Parathyroid adenoma (tissue), 2 donors: ENCODE measurements around the gene FRMD4A.

ENCODE experiments used
- H2AFZ ChIP-seq: fragments of 300-600 bp; sonication (generic); one replicate; pipeline ENCODE4 v1.7.0; 2017; ENCODE audit warnings: antibody characterized with exemption, mild to moderate bottlenecking
- H3K27ac ChIP-seq: fragments of 300-600 bp; sonication (generic); one replicate; pipeline ENCODE4 v1.7.0; 2017
- H3K27me3 ChIP-seq: fragments of 300-600 bp; sonication (generic); one replicate; pipeline ENCODE4 v1.7.0; 2017; ENCODE audit warnings: low read length; ENCODE audit not compliant: control insufficient read depth, insufficient read depth
- H3K36me3 ChIP-seq: fragments of 300-600 bp; sonication (generic); one replicate; pipeline ENCODE4 v1.7.0; 2017; ENCODE audit warnings: low read length; ENCODE audit not compliant: control insufficient read depth, insufficient read depth
- H3K4me1 ChIP-seq: fragments of 300-600 bp; sonication (generic); one replicate; pipeline ENCODE4 v1.7.0; 2017; ENCODE audit warnings: control low read depth
- H3K4me2 ChIP-seq: fragments of 300-600 bp; sonication (generic); one replicate; pipeline ENCODE4 v1.7.0; 2017; ENCODE audit warnings: low read length
- H3K4me3 ChIP-seq: fragments of 300-600 bp; sonication (generic); one replicate; pipeline ENCODE4 v1.7.0; 2017; ENCODE audit warnings: low read depth, low read length
- H3K79me2 ChIP-seq: fragments of 300-600 bp; sonication (generic); one replicate; pipeline ENCODE4 v1.7.0; 2017; ENCODE audit warnings: control low read depth
- H3K9ac ChIP-seq: fragments of 300-600 bp; sonication (generic); one replicate; pipeline ENCODE4 v1.7.0; 2017; ENCODE audit warnings: mild to moderate bottlenecking
- H3K9me3 ChIP-seq: fragments of 300-600 bp; sonication (generic); one replicate; pipeline ENCODE4 v1.7.0; 2017; ENCODE audit warnings: low read length; ENCODE audit not compliant: control insufficient read depth
- CTCF ChIP-seq: fragments of 300-600 bp; sonication (generic); IDR thresholded peaks from one replicate; pipeline ENCODE4 v1.7.0; 2017; ENCODE audit warnings: antibody characterized with exemption, mild to moderate bottlenecking
- donor health status: primary hyperparathyroidism.

FRMD4A gene

DNA sequence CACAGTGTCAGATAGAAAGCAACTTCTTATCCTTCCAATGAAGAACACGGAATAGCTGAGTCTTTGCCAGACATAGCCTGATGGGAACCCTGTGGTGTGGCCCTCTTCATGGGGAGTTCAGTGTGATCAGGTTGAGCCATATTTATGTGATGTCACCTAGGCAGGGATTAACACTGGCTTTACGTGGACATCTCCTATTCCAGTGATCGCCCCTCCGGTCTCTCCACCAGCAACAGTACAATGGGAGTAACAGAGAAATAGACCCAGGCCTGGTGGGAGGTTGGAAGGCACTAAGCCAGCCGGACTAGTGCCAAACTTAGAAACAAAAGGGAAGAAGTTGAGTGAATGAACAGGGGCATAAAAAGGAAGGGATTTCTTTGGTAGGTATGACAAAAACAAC is 385.9 kb downstream of the FRMD4A start:
- Histone ChIP-seq H3K4me3 (no peak overlapping the region), H3K4me1 (no peaks in the 10 kb centered on the region), H3K36me3 (no peaks in the 10 kb centered on the region), H3K9me3 (no peaks in the 10 kb centered on the region), H3K9ac (no peak overlapping the region), H3K4me2 (no peak overlapping the region), H3K79me2 (no peaks in the 10 kb centered on the region), H3K27me3 (no peaks in the 10 kb centered on the region), H2AFZ (no peak overlapping the region), H3K27ac (no peak overlapping the region)
- no peak for TF ChIP-seq CTCF

DNA sequence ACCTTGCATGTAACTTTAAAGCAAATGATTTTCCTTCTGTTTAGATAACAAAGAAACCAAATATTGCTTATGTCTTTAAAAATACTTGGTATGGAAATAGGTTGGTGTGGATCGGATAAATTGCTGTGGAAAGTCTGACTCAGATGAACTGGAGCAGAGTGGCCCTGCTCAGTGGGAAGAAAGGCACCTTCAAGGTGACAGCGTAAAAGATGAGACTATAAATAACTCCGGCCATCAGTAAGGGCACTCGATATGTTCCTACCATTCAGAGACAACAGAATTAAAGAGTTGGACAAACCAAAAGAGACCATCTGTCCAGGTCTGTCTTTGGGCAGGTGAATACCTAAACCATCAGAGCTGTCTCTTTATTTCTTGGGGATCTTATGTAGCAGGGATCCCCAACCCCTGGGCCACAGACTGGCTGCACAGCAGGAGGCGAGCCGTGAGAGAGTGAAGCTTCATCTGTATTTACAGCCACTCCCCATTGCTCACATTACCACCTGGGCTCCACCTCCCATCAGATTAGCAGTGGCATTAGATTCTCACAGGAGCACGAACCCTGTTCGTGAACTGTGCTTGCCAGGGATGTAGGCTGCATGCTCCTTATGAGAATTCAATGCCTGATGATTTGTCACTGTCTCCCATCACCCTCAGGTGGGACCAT is 386.9 kb downstream of the FRMD4A start:
- no peaks in the 10 kb centered on the region for H3K9me3 ChIP-seq
- H3K4me3 ChIP-seq = no peak overlapping the region
- H3K9ac ChIP-seq = no peak overlapping the region
- peak overlapping the region; percentile 19 for H2AFZ ChIP-seq
- no peaks in the 10 kb centered on the region for H3K27me3 ChIP-seq
- H3K4me2 ChIP-seq = no peak overlapping the region
- H3K79me2 ChIP-seq = no peaks in the 10 kb centered on the region
- no peaks in the 10 kb centered on the region for H3K36me3 ChIP-seq
- TF ChIP-seq CTCF = no peak
- H3K27ac ChIP-seq = no peak overlapping the region
- no peaks in the 10 kb centered on the region for H3K4me1 ChIP-seq

- Histone ChIP-seq H3K36me3 (no peaks in the 10 kb centered on the region), H3K4me1 (no peaks in the 10 kb centered on the region), H3K27me3 (no peaks in the 10 kb centered on the region), H3K79me2 (no peaks in the 10 kb centered on the region), H3K4me2 (no peak overlapping the region), H3K9ac (no peak overlapping the region), H3K4me3 (no peak overlapping the region), H3K9me3 (no peaks in the 10 kb centered on the region), H2AFZ (no peak overlapping the region), H3K27ac (no peak overlapping the region)
- TF ChIP-seq CTCF = no peak
Measured at GRCh38 chr10:13942035-13942434, 388.7 kb downstream of the FRMD4A start.

DNA sequence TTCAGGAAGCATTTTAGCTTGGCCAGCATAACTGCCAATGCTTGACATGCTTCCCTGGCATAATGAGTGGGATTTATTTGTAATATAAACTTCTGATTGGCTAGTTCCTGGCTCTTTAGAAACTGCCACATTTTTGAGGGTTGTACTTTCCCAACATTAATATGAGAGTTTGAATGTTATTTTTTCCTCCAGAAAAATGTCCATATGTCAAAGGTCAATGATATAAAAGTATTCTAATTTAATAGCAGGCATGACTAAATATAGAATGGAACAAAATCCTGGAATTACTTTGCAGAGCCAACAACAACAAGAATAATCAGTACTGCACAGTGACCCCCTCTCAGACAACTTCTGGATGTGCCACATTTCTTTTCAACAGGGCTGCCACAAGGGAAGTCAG is 391.3 kb downstream of the FRMD4A start:
- no peaks in the 10 kb centered on the region for H3K36me3 ChIP-seq
- H3K9me3 ChIP-seq = no peaks in the 10 kb centered on the region
- H3K4me3 ChIP-seq = no peak overlapping the region
- TF ChIP-seq CTCF = no peak
- H2AFZ ChIP-seq = no peak overlapping the region
- no peak overlapping the region for H3K9ac ChIP-seq
- H3K27ac ChIP-seq = no peak overlapping the region
- no peaks in the 10 kb centered on the region for H3K4me1 ChIP-seq
- H3K27me3 ChIP-seq = no peaks in the 10 kb centered on the region
- H3K4me2 ChIP-seq = no peak overlapping the region
- no peaks in the 10 kb centered on the region for H3K79me2 ChIP-seq

- no peaks in the 10 kb centered on the region for H3K27me3 ChIP-seq
- no peaks in the 10 kb centered on the region for H3K36me3 ChIP-seq
- H3K27ac ChIP-seq = no peak overlapping the region
- H2AFZ ChIP-seq = no peak overlapping the region
- no peak overlapping the region for H3K4me2 ChIP-seq
- no peak overlapping the region for H3K9ac ChIP-seq
- no peak overlapping the region for H3K4me3 ChIP-seq
- no peaks in the 10 kb centered on the region for H3K79me2 ChIP-seq
- no peaks in the 10 kb centered on the region for H3K4me1 ChIP-seq
- no peaks in the 10 kb centered on the region for H3K9me3 ChIP-seq
- no peak for TF ChIP-seq CTCF
Measured at GRCh38 chr10:13938950-13939349, 391.8 kb downstream of the FRMD4A start.
